Skeletal muscle satellite cell (primary cell): ENCODE results near the gene DYNC1I1.

Source experiments
- H3K27me3 ChIP-seq: 2 replicates; pipeline ENCODE4 v1.7.0; 2013; ENCODE audit warnings: low read length; ENCODE audit not compliant: control insufficient read depth, insufficient read depth
- H3K36me3 ChIP-seq: 2 replicates; pipeline ENCODE4 v1.7.0; 2013; ENCODE audit warnings: mild to moderate bottlenecking, control low read depth, low read length; ENCODE audit not compliant: insufficient read depth
- H3K4me1 ChIP-seq: 2 replicates; pipeline ENCODE4 v1.7.0; 2013; ENCODE audit warnings: low read length; ENCODE audit not compliant: control insufficient read depth, insufficient read depth
- H3K4me2 ChIP-seq: 2 replicates; pipeline ENCODE4 v1.7.0; 2013; ENCODE audit warnings: mild to moderate bottlenecking, low read length
- H3K4me3 ChIP-seq: 2 replicates; pipeline ENCODE4 v1.7.0; 2013; ENCODE audit warnings: low read length
- H3K9ac ChIP-seq: 2 replicates; pipeline ENCODE4 v1.7.0; 2013; ENCODE audit warnings: mild to moderate bottlenecking, low read depth, low read length, moderate library complexity
- H3K9me3 ChIP-seq: replicated peaks from 2 replicates; pipeline ENCODE4 v1.7.0; 2013; ENCODE audit warnings: mild to moderate bottlenecking, control low read depth, low read length

The DYNC1I1 gene

GRCh38 chr7:95976369-95977060, 204.2 kb downstream of the DYNC1I1 start:
- Histone ChIP-seq H3K4me3 (no peak overlapping the region), H3K4me1 (no peaks in the 10 kb centered on the region), H3K4me2 (no peak overlapping the region), H3K9ac (no peak overlapping the region), H3K36me3 (no peaks in the 10 kb centered on the region), H3K9me3 (no peaks in the 10 kb centered on the region), H3K27me3 (no peaks in the 10 kb centered on the region)

- no peaks in the 10 kb centered on the region for H3K4me1 ChIP-seq
- no peak overlapping the region for H3K4me3 ChIP-seq
- no peak overlapping the region for H3K4me2 ChIP-seq
- no peak overlapping the region for H3K9ac ChIP-seq
- H3K36me3 ChIP-seq, result no peaks in the 10 kb centered on the region
- no peaks in the 10 kb centered on the region for H3K9me3 ChIP-seq
- H3K27me3 ChIP-seq, result no peaks in the 10 kb centered on the region
Observed at GRCh38 chr7:95977994-95978393, 205.6 kb downstream of the DYNC1I1 start.

GRCh38 chr7:95980167-95980566, 207.8 kb downstream of the DYNC1I1 start:
- Histone ChIP-seq H3K9me3 (no peaks in the 10 kb centered on the region), H3K27me3 (no peaks in the 10 kb centered on the region), H3K9ac (no peak overlapping the region), H3K4me2 (no peak overlapping the region), H3K36me3 (no peaks in the 10 kb centered on the region), H3K4me3 (no peak overlapping the region), H3K4me1 (no peaks in the 10 kb centered on the region)

DNA sequence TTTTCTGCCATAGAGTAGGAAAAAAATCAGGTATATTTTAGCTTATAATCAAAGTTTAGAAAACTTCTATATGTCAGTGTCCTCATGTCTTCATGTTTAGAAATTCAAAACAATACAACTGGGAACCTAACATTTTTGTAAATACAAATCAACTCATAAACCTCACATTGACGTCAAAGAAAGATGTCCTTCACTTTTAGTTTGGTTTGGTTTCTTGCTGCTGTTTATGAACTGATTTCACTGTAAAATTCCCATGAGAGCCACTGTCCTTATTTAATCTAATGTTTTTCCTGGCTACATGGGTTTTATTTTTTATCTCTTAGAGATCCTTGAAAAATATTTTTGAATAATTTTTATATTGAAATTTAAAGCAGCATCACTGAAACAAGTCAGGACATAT, 208.4 kb downstream of the DYNC1I1 start:
- Histone ChIP-seq H3K27me3 (no peaks in the 10 kb centered on the region), H3K4me3 (no peak overlapping the region)

GRCh38 chr7:95986178-95986764, 213.9 kb downstream of the DYNC1I1 start:
- Histone ChIP-seq H3K4me1 (no peaks in the 10 kb centered on the region), H3K9ac (no peak overlapping the region), H3K36me3 (no peaks in the 10 kb centered on the region), H3K4me3 (no peak overlapping the region), H3K4me2 (no peak overlapping the region), H3K27me3 (no peaks in the 10 kb centered on the region), H3K9me3 (no peaks in the 10 kb centered on the region)

More for the DNA sequence above, 208.4 kb downstream of the DYNC1I1 start:
- Histone ChIP-seq H3K4me2 (no peak overlapping the region), H3K36me3 (no peaks in the 10 kb centered on the region), H3K9ac (no peak overlapping the region), H3K4me1 (no peaks in the 10 kb centered on the region), H3K9me3 (no peaks in the 10 kb centered on the region)

DNA sequence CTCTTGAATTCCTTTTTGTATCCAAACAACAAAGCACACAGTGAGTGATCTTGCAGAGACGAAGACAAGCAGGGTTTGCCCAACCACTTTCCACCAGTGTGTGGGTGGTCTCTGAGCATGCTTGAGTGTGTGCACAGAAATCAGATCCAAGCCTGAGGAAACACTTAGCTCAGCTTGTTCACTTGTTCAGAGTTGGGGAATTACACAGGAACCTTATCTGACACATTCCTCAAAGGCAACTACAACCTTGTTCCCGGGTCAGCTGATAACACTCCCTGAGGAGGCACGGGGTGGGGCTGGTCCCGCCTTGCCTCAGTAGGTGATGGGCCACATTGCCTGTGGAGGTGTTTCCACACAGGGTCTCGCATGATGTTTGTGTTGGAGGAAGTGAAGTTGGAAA, 216.9 kb downstream of the DYNC1I1 start:
- H3K9me3 ChIP-seq, result no peaks in the 10 kb centered on the region
- no peaks in the 10 kb centered on the region for H3K4me1 ChIP-seq
- no peaks in the 10 kb centered on the region for H3K36me3 ChIP-seq
- H3K4me2 ChIP-seq, result no peak overlapping the region
- H3K9ac ChIP-seq, result no peak overlapping the region
- H3K4me3 ChIP-seq, result no peak overlapping the region
- H3K27me3 ChIP-seq, result no peaks in the 10 kb centered on the region

- H3K4me1 ChIP-seq, result no peaks in the 10 kb centered on the region
- H3K4me3 ChIP-seq, result no peak overlapping the region
- H3K9me3 ChIP-seq, result no peaks in the 10 kb centered on the region
- no peaks in the 10 kb centered on the region for H3K36me3 ChIP-seq
- H3K27me3 ChIP-seq, result no peaks in the 10 kb centered on the region
- no peak overlapping the region for H3K4me2 ChIP-seq
- no peak overlapping the region for H3K9ac ChIP-seq
Observed at GRCh38 chr7:95993380-95993779, 221.0 kb downstream of the DYNC1I1 start.

DNA sequence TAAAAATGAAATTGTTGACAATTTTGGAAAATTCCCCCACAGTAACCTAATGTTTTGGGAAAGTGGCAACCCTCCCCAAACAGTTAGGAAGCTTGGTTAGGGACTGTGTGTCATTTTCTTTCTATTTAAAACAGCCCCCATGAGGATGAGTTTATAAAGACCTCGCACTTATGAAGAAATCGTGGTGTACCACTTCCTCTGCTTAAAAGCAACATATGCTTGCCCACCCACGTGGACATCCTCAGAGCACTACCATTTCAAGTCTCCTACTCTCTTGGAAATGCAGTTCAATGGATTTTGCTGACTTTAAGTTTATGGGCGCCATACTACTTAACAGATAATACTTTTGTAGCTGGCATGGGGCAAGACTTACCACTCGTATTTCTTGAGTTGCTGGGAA, 223.8 kb downstream of the DYNC1I1 start:
- Histone ChIP-seq H3K4me2 (no peak overlapping the region), H3K4me3 (no peak overlapping the region), H3K4me1 (no peaks in the 10 kb centered on the region), H3K36me3 (no peaks in the 10 kb centered on the region), H3K9ac (no peak overlapping the region), H3K9me3 (no peaks in the 10 kb centered on the region), H3K27me3 (no peaks in the 10 kb centered on the region)

DNA sequence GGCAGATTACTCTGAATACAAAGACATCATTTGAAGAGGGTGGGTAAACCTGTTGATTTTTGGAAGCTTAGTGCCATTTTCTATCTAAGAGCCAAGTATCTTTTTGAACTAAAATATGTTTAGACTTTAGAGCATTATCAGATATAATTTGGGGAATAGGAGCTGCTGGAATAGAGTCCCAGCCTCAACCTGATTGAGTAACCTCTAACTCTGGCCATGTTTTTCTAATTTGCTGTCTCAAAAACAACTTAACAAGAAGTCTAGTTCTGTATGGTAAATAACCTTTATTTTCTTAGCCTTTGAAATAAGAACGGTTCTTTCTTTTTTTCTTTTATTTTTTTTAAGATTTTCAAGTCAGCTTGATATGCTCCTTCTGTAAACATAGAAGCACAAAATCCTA, 224.5 kb downstream of the DYNC1I1 start:
- no peak overlapping the region for H3K4me2 ChIP-seq
- no peaks in the 10 kb centered on the region for H3K4me1 ChIP-seq
- no peak overlapping the region for H3K9ac ChIP-seq
- no peak overlapping the region for H3K4me3 ChIP-seq
- H3K36me3 ChIP-seq, result no peaks in the 10 kb centered on the region
- no peaks in the 10 kb centered on the region for H3K27me3 ChIP-seq
- no peaks in the 10 kb centered on the region for H3K9me3 ChIP-seq

DNA sequence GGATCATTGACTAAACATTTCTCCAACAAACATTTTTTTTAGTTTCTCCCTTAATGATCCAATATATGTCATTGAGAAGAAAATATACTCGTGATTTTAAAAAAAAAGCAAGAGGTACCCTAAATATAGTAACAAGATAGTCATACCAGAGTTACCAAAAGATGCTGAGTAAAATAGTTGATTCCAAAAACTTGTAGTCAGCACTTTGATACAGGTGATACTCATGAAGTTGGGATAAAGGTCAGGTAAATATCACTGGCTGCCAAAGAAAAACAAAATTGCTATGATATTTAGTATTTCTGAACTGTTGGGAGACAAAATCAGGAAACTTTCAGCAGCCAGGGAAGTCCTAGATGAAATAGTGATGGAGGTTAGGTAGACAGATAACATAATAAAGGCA, 225.3 kb downstream of the DYNC1I1 start:
- no peaks in the 10 kb centered on the region for H3K9me3 ChIP-seq
- no peaks in the 10 kb centered on the region for H3K36me3 ChIP-seq
- no peak overlapping the region for H3K9ac ChIP-seq
- no peak overlapping the region for H3K4me2 ChIP-seq
- H3K27me3 ChIP-seq, result no peaks in the 10 kb centered on the region
- H3K4me3 ChIP-seq, result no peak overlapping the region
- H3K4me1 ChIP-seq, result no peaks in the 10 kb centered on the region

DNA sequence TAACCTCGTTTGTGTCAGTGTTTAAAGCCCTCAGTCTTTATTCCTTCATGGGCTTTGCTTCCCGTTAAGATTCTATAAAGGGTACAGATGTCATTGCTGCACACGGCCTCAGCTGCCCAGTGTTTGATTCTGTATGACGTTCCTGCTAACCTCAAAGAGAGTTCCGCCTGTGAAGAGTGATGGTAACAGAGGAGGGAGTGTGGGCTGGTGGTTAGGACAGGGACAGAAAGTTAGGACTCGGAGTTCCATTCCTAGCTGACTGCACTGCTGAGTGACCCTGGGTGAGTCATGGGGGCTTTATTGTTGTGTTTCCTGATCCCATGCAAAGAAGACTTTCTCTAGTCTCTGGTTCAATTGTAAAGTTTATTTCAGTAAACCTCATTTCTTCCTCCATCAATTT, 227.1 kb downstream of the DYNC1I1 start:
- Histone ChIP-seq H3K9ac (no peak overlapping the region), H3K4me1 (no peaks in the 10 kb centered on the region), H3K27me3 (no peaks in the 10 kb centered on the region), H3K36me3 (no peaks in the 10 kb centered on the region), H3K9me3 (no peaks in the 10 kb centered on the region), H3K4me3 (no peak overlapping the region), H3K4me2 (no peak overlapping the region)

- no peak overlapping the region for H3K4me2 ChIP-seq
- H3K4me3 ChIP-seq, result no peak overlapping the region
- H3K9me3 ChIP-seq, result no peaks in the 10 kb centered on the region
- no peaks in the 10 kb centered on the region for H3K36me3 ChIP-seq
- H3K27me3 ChIP-seq, result no peaks in the 10 kb centered on the region
- H3K9ac ChIP-seq, result no peak overlapping the region
- no peaks in the 10 kb centered on the region for H3K4me1 ChIP-seq
Observed at GRCh38 chr7:96004578-96004977, 232.2 kb downstream of the DYNC1I1 start.
